ENCODE measurements around the gene SUSD6.

GRCh38 chr14:69591317-69591716 lies 20.1 kb upstream of the SUSD6 start:
- TF ChIP-seq, protein P1, sequence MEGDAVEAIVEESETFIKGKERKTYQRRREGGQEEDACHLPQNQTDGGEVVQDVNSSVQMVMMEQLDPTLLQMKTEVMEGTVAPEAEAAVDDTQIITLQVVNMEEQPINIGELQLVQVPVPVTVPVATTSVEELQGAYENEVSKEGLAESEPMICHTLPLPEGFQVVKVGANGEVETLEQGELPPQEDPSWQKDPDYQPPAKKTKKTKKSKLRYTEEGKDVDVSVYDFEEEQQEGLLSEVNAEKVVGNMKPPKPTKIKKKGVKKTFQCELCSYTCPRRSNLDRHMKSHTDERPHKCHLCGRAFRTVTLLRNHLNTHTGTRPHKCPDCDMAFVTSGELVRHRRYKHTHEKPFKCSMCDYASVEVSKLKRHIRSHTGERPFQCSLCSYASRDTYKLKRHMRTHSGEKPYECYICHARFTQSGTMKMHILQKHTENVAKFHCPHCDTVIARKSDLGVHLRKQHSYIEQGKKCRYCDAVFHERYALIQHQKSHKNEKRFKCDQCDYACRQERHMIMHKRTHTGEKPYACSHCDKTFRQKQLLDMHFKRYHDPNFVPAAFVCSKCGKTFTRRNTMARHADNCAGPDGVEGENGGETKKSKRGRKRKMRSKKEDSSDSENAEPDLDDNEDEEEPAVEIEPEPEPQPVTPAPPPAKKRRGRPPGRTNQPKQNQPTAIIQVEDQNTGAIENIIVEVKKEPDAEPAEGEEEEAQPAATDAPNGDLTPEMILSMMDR (conservative IDR thresholded peaks at IDR 0.05; ENCODE audit: low read depth in 2 of 2): no peak
- no peak for TF ChIP-seq NANOG (IDR thresholded peaks at IDR 0.05; ENCODE audit: borderline replicate concordance)

All from GM23338 (cell line).